GM06990 (cell line): ENCODE measurements around the gene CACNA2D3.

ENCODE experiments used
- DNase-seq: peaks from one replicate; pipeline ENCODE4 v3.0.0-alpha.2; 2011; ENCODE audit not compliant: insufficient read length; ENCODE audit errors: extremely low read depth
- H3K27me3 ChIP-seq: replicated peaks from 2 replicates; pipeline ENCODE4 v1.6.0; 2011; ENCODE audit warnings: low read length; ENCODE audit not compliant: control insufficient read depth, insufficient read depth
- H3K36me3 ChIP-seq: 2 replicates; pipeline ENCODE4 v1.5.1; 2011; ENCODE audit warnings: low read length; ENCODE audit not compliant: control insufficient read depth, insufficient read depth
- H3K4me3 ChIP-seq: replicated peaks from 2 replicates; pipeline ENCODE4 v1.5.1; 2011; ENCODE audit warnings: low read depth, mild to moderate bottlenecking, control low read depth, low read length
- TF ChIP-seq, protein P1 (sequence below): IDR thresholded peaks from 2 replicates; pipeline ENCODE4 v1.5.1; 2011; ENCODE audit warnings: low read length, control low read depth, mild to moderate bottlenecking, inconsistent platforms; ENCODE audit not compliant: insufficient read depth, poor library complexity, severe bottlenecking

Gene CACNA2D3

DNA sequence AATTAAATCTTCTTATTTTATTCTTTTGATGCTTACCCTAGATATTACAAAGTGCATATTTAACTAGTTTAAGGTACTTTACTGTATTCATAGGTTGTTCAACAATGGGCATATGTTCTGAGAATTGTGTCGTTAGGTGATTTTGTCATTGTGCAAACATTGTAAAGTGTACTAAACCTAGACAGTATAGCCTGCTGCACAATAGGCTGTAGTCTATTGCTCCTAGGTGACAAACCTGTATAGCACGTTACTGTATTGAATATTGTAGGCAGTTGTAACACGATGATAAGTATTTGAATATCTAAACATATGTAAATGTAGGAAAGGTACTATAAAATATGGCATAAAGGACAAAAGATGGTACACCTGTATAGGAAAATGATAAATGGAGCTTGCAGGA, 100.7 kb downstream of the CACNA2D3 start:
- TF ChIP-seq, protein P1, sequence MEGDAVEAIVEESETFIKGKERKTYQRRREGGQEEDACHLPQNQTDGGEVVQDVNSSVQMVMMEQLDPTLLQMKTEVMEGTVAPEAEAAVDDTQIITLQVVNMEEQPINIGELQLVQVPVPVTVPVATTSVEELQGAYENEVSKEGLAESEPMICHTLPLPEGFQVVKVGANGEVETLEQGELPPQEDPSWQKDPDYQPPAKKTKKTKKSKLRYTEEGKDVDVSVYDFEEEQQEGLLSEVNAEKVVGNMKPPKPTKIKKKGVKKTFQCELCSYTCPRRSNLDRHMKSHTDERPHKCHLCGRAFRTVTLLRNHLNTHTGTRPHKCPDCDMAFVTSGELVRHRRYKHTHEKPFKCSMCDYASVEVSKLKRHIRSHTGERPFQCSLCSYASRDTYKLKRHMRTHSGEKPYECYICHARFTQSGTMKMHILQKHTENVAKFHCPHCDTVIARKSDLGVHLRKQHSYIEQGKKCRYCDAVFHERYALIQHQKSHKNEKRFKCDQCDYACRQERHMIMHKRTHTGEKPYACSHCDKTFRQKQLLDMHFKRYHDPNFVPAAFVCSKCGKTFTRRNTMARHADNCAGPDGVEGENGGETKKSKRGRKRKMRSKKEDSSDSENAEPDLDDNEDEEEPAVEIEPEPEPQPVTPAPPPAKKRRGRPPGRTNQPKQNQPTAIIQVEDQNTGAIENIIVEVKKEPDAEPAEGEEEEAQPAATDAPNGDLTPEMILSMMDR, result no peak
- no peaks in the 10 kb centered on the region for H3K36me3 ChIP-seq
- no peak overlapping the region for H3K4me3 ChIP-seq
- no peaks in the 10 kb centered on the region for H3K27me3 ChIP-seq
- no peak for DNase-seq

DNA sequence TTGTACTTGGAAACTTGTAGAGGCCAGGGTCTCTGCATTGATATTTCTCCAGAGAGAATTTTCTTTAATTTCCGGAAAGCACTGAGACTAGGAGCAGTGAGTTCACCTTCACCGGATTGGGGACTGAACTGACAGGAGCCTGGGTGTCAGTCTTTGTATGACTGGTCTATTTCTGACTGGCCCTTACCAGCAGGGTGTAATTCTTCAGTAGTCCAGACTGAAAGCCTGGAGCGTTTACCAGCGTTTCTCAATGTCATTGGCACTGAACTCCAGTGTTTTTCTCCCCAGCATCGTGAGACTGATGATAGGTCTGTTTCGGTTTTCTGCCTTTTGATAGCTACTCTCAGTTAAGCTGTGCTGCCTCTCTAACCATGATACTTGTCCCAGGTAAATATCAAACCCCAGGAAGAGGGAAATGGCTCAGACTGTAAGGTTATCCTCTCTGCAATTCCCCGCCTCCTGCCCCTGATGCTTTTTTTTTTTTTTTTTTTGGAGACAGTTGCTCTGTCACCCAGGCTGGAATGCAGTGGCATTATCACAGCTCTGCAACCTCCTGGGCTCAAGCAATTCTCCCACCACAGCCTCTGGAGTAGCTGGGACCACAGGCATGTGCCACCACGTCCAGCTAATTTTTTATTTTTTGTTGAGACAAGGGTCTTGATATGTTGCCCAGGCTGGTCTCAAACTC, 103.6 kb downstream of the CACNA2D3 start:
- H3K36me3 ChIP-seq, result no peaks in the 10 kb centered on the region
- H3K27me3 ChIP-seq, result no peaks in the 10 kb centered on the region
- DNase-seq, result no peak
- no peak overlapping the region for H3K4me3 ChIP-seq
- TF ChIP-seq, protein P1, result no peak

DNA sequence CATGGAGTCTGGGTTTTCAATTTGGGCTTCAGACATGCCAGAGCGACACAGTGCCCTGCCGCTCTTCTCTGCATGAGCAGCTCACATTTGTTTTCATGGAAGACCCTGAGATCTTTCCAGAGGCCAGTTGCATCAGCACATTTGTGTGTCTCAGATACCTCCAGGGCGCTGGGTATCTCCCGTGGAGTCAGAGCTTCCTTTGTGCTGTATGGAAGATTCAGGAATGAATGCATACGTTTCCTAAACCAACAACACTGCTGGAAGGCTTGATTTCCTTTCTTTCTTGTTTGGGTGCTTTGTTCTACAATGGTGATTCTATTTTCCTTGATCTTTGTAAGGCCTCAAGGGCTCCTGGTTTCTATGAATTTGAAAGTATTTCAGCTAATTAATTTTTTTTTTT, 106.5 kb downstream of the CACNA2D3 start:
- H3K27me3 ChIP-seq, result no peaks in the 10 kb centered on the region
- no peak for DNase-seq
- H3K4me3 ChIP-seq, result no peak overlapping the region
- TF ChIP-seq, protein P1, result no peak
- no peaks in the 10 kb centered on the region for H3K36me3 ChIP-seq

- TF ChIP-seq, protein P1, result no peak
- Histone ChIP-seq H3K4me3 (no peak overlapping the region), H3K36me3 (no peaks in the 10 kb centered on the region), H3K27me3 (no peaks in the 10 kb centered on the region)
- no peak for DNase-seq
Measured at GRCh38 chr3:54232618-54233017, 110.3 kb downstream of the CACNA2D3 start.

GRCh38 chr3:54235998-54236397, 113.6 kb downstream of the CACNA2D3 start:
- TF ChIP-seq, protein P1, result no peak
- no peaks in the 10 kb centered on the region for H3K27me3 ChIP-seq
- DNase-seq, result no peak
- H3K4me3 ChIP-seq, result no peak overlapping the region
- H3K36me3 ChIP-seq, result no peaks in the 10 kb centered on the region

- H3K4me3 ChIP-seq, result no peak overlapping the region
- H3K27me3 ChIP-seq, result no peaks in the 10 kb centered on the region
- DNase-seq, result no peak
- no peaks in the 10 kb centered on the region for H3K36me3 ChIP-seq
- TF ChIP-seq, protein P1, result no peak
Measured at GRCh38 chr3:54237109-54237508, 114.8 kb downstream of the CACNA2D3 start.
